ENCODE data around the gene METAP1. TPM values are rescaled to one million over a fixed set of nuclear protein-coding genes. Genes with fewer than 3 reads are reported as not detected.
"Not testable (repeated sequence)": the region's sequence is repeated elsewhere in the genome, so short reads cannot be mapped to it uniquely, and the experiment has no call there.

The METAP1 gene
- total RNA-seq, 2 experiments from 2014 or later: 47.3 to 58.7 TPM

- POLR2A ChIA-PET: no interaction called here
- no peak overlapping the region for H3K27ac Mint-ChIP-seq
- no peaks in the 10 kb centered on the region for H3K27me3 Mint-ChIP-seq (ENCODE audit: low read depth)
- CTCF ChIA-PET: interaction anchor here (1.2 to 9.9 kb wide), 2 partner anchors 64 to 346 kb away, joined by 3 to 261 read pairs; partner anchors contain the start of gene METAP1
- ATAC-seq: no peak
- peaks cover 11% of the 10 kb centered on the region for H3K4me1 Mint-ChIP-seq (ENCODE audit: low read depth)
- DNase-seq: no peak
- H3K9me3 Mint-ChIP-seq (ENCODE audit: insufficient read depth): no peaks in the 10 kb centered on the region
- H3K4me3 Mint-ChIP-seq: no peak overlapping the region
- peaks cover 50% of the 10 kb centered on the region for H3K36me3 Mint-ChIP-seq (ENCODE audit: low read depth)
Measured at GRCh38 chr4:99059550-99059949, 64.0 kb downstream of the METAP1 start.

GRCh38 chr4:99061048-99061700 is 65.7 kb downstream of the METAP1 start:
- Mint-ChIP-seq H3K4me3 (no peak overlapping the region), H3K27ac (peak overlapping the region; percentile 23), H3K27me3 (ENCODE audit: low read depth) (no peaks in the 10 kb centered on the region), H3K36me3 (ENCODE audit: low read depth) (peaks cover 62% of the 10 kb centered on the region), H3K9me3 (ENCODE audit: insufficient read depth) (no peaks in the 10 kb centered on the region), H3K4me1 (ENCODE audit: low read depth) (peaks cover 1% of the 10 kb centered on the region)
- ChIA-PET CTCF (interaction anchor here (1.5 kb wide), 1 partner anchor 67 kb away, joined by 4 read pairs; no protein-coding TSS in a partner anchor), POLR2A (no interaction called here)
- DNase-seq: no peak
- ATAC-seq: no peak

- Mint-ChIP-seq H3K9me3 (ENCODE audit: insufficient read depth) (no peaks in the 10 kb centered on the region), H3K4me1 (ENCODE audit: low read depth) (no peaks in the 10 kb centered on the region), H3K36me3 (ENCODE audit: low read depth) (peaks cover 66% of the 10 kb centered on the region), H3K27ac (no peak overlapping the region), H3K27me3 (ENCODE audit: low read depth) (no peaks in the 10 kb centered on the region), H3K4me3 (no peak overlapping the region)
- ATAC-seq (no peak), DNase-seq (no peak)
- POLR2A ChIA-PET: interaction anchor here (0.6 to 0.7 kb wide), 2 partner anchors 24 to 610 kb away, joined by 3 read pairs; no protein-coding TSS in a partner anchor
- CTCF ChIA-PET: interaction anchor here (2.1 kb wide), 1 partner anchor 67 kb away, joined by 11 read pairs; the partner anchor contains the start of gene METAP1
Measured at GRCh38 chr4:99062120-99062519, 66.6 kb downstream of the METAP1 start.

GRCh38 chr4:99065521-99065920 is 70.0 kb downstream of the METAP1 start:
- H3K4me3 Mint-ChIP-seq; H3K4me1 Mint-ChIP-seq (ENCODE audit: low read depth); H3K27ac Mint-ChIP-seq; POLR2A ChIA-PET; ATAC-seq; H3K9me3 Mint-ChIP-seq (ENCODE audit: insufficient read depth); DNase-seq; H3K27me3 Mint-ChIP-seq (ENCODE audit: low read depth): not testable (repeated sequence)
- H3K36me3 Mint-ChIP-seq (ENCODE audit: low read depth): peaks cover 60% of the 10 kb centered on the region
- CTCF ChIA-PET: interaction anchor here (1.9 kb wide), 1 partner anchor 9 kb away, joined by 6 read pairs; no protein-coding TSS in a partner anchor

- Mint-ChIP-seq H3K9me3 (ENCODE audit: insufficient read depth) (no peaks in the 10 kb centered on the region), H3K4me1 (ENCODE audit: low read depth) (no peaks in the 10 kb centered on the region), H3K27ac (no peak overlapping the region), H3K27me3 (ENCODE audit: low read depth) (no peaks in the 10 kb centered on the region), H3K4me3 (no peak overlapping the region), H3K36me3 (ENCODE audit: low read depth) (peaks cover 59% of the 10 kb centered on the region)
- no peak for ATAC-seq
- DNase-seq: no peak
- CTCF ChIA-PET: interaction anchor here (1.0 to 2.7 kb wide), 3 partner anchors 11 to 600 kb away, joined by 3 to 16 read pairs (median 14); partner anchors contain the start of gene METAP1
- POLR2A ChIA-PET: no interaction called here
Measured at GRCh38 chr4:99067617-99068016, 72.1 kb downstream of the METAP1 start.

- POLR2A ChIA-PET: no interaction called here
- H3K9me3 Mint-ChIP-seq (ENCODE audit: insufficient read depth): no peaks in the 10 kb centered on the region
- CTCF ChIA-PET: interaction anchor here (1.4 kb wide), 1 partner anchor 76 kb away, joined by 3 read pairs; the partner anchor contains the start of gene METAP1
- ATAC-seq (no peak), DNase-seq (no peak)
- no peak overlapping the region for H3K27ac Mint-ChIP-seq
- H3K4me3 Mint-ChIP-seq: no peak overlapping the region
- peaks cover 54% of the 10 kb centered on the region for H3K36me3 Mint-ChIP-seq (ENCODE audit: low read depth)
- no peaks in the 10 kb centered on the region for H3K4me1 Mint-ChIP-seq (ENCODE audit: low read depth)
- no peaks in the 10 kb centered on the region for H3K27me3 Mint-ChIP-seq (ENCODE audit: low read depth)
Measured at GRCh38 chr4:99071159-99071558, 75.6 kb downstream of the METAP1 start.

- Mint-ChIP-seq H3K36me3 (ENCODE audit: low read depth) (peaks cover 62% of the 10 kb centered on the region), H3K9me3 (ENCODE audit: insufficient read depth) (no peaks in the 10 kb centered on the region), H3K27me3 (ENCODE audit: low read depth) (no peaks in the 10 kb centered on the region), H3K4me3 (no peak overlapping the region), H3K4me1 (ENCODE audit: low read depth) (no peaks in the 10 kb centered on the region), H3K27ac (no peak overlapping the region)
- CTCF ChIA-PET: interaction anchor here (1.8 to 4.2 kb wide), 2 partner anchors 19 to 80 kb away, joined by 7 to 21 read pairs; partner anchors contain the start of gene METAP1
- DNase-seq: no peak
- no peak for ATAC-seq
- POLR2A ChIA-PET: interaction anchor here (0.6 kb wide), 1 partner anchor 627 kb away, joined by 3 read pairs; no protein-coding TSS in a partner anchor
Measured at GRCh38 chr4:99074816-99075215, 79.3 kb downstream of the METAP1 start.

- peaks cover 66% of the 10 kb centered on the region for H3K36me3 Mint-ChIP-seq (ENCODE audit: low read depth)
- no peak overlapping the region for H3K27ac Mint-ChIP-seq
- ChIA-PET POLR2A (no interaction called here), CTCF (interaction anchor here (4.2 kb wide), 1 partner anchor 20 kb away, joined by 21 read pairs; no protein-coding TSS in a partner anchor)
- no peaks in the 10 kb centered on the region for H3K9me3 Mint-ChIP-seq (ENCODE audit: insufficient read depth)
- DNase-seq: no peak
- H3K4me1 Mint-ChIP-seq (ENCODE audit: low read depth): no peaks in the 10 kb centered on the region
- no peak for ATAC-seq
- H3K4me3 Mint-ChIP-seq: no peak overlapping the region
- no peaks in the 10 kb centered on the region for H3K27me3 Mint-ChIP-seq (ENCODE audit: low read depth)
Measured at GRCh38 chr4:99076292-99076976, 80.9 kb downstream of the METAP1 start.

- ChIA-PET CTCF (interaction anchor here (1.1 kb wide), 1 partner anchor 82 kb away, joined by 3 read pairs; the partner anchor contains the start of gene METAP1), POLR2A (no interaction called here)
- H3K4me1 Mint-ChIP-seq (ENCODE audit: low read depth): peaks cover 1% of the 10 kb centered on the region
- DNase-seq (no peak), ATAC-seq (no peak)
- no peaks in the 10 kb centered on the region for H3K27me3 Mint-ChIP-seq (ENCODE audit: low read depth)
- H3K4me3 Mint-ChIP-seq: no peak overlapping the region
- no peak overlapping the region for H3K27ac Mint-ChIP-seq
- H3K9me3 Mint-ChIP-seq (ENCODE audit: insufficient read depth): no peaks in the 10 kb centered on the region
- peaks cover 67% of the 10 kb centered on the region for H3K36me3 Mint-ChIP-seq (ENCODE audit: low read depth)
Measured at GRCh38 chr4:99077177-99077576, 81.7 kb downstream of the METAP1 start.

GRCh38 chr4:99078336-99078735 is 82.8 kb downstream of the METAP1 start:
- POLR2A ChIA-PET: interaction anchor here (0.9 kb wide), 1 partner anchor 10 kb away, joined by 4 read pairs; no protein-coding TSS in a partner anchor

GRCh38 chr4:99078931-99079624 is 83.6 kb downstream of the METAP1 start:
- no peaks in the 10 kb centered on the region for H3K9me3 Mint-ChIP-seq (ENCODE audit: insufficient read depth)
- no peaks in the 10 kb centered on the region for H3K27me3 Mint-ChIP-seq (ENCODE audit: low read depth)
- DNase-seq (no peak), ATAC-seq (no peak)
- H3K36me3 Mint-ChIP-seq (ENCODE audit: low read depth): peaks cover 63% of the 10 kb centered on the region
- ChIA-PET CTCF (interaction anchor here (1.1 kb wide), 1 partner anchor 23 kb away, joined by 7 read pairs; no protein-coding TSS in a partner anchor), POLR2A (interaction anchor here (0.7 kb wide), 1 partner anchor 9 kb away, joined by 3 read pairs; no protein-coding TSS in a partner anchor)
- H3K4me3 Mint-ChIP-seq: no peak overlapping the region
- no peak overlapping the region for H3K27ac Mint-ChIP-seq
- H3K4me1 Mint-ChIP-seq (ENCODE audit: low read depth): peaks cover 6% of the 10 kb centered on the region

More at GRCh38 chr4:99078336-99078735, 82.8 kb downstream of the METAP1 start:
- no peaks in the 10 kb centered on the region for H3K27me3 Mint-ChIP-seq (ENCODE audit: low read depth)
- ATAC-seq (no peak), DNase-seq (no peak)
- H3K36me3 Mint-ChIP-seq (ENCODE audit: low read depth): peaks cover 63% of the 10 kb centered on the region
- no peak overlapping the region for H3K4me3 Mint-ChIP-seq
- no peaks in the 10 kb centered on the region for H3K9me3 Mint-ChIP-seq (ENCODE audit: insufficient read depth)
- H3K27ac Mint-ChIP-seq: no peak overlapping the region
- peaks cover 2% of the 10 kb centered on the region for H3K4me1 Mint-ChIP-seq (ENCODE audit: low read depth)
- CTCF ChIA-PET: interaction anchor here (1.1 kb wide), 1 partner anchor 83 kb away, joined by 3 read pairs; the partner anchor contains the start of gene METAP1

Measured in activated CD8-positive, alpha-beta T cell treated with anti-CD3 and anti-CD28 coated beads, Interleukin-2, amount 10 ng/mL, durations not matched to agents 7 days and 5 days (primary cell).